Stimulated activated CD8-positive, alpha-beta memory T cell treated with anti-CD3 and anti-CD28 coated beads, Interleukin-4, amount 100 ng/mL, for 24 hours (primary cell): ENCODE results near the gene KLHL1.

ENCODE experiments used
- DNase-seq: peaks from one replicate; pipeline ENCODE4 v3.0.0-alpha.2; 2020; ENCODE audit warnings: low read depth

Gene KLHL1

GRCh38 chr13:69866555-69866954, 241.7 kb downstream of the KLHL1 start:
- DNase-seq = no peak

DNA sequence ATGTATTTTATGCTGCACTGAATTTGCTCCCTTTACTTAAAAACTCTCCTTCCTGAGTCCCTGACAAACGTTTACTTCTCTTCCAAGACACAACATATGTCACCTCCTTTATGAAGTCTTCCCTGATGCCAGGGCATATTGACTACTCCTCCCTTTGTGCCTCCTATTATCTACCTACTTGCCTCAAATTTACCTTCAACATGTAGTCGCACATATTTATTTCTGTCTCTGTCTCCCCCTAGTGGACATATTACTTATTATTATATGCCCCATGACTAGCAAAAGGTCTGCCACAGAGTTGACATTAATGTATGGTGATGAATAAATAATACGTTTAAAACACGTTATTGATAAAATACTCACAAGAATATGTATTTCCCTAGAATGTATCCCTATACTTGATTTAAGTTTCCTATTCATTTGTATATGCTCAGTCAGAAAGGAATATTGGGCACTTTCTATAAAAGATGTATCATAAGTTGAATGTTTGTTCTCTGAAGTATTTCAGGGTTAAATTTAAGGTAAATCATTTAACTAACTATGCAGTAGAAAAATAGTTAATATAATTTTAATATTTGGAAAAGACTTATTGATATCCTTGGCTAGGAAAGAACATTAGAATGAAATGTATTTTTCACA, 250.9 kb downstream of the KLHL1 start:
- no peak for DNase-seq

- DNase-seq = no peak
Observed at GRCh38 chr13:69856331-69856730, 251.9 kb downstream of the KLHL1 start.

GRCh38 chr13:69828527-69828926, 279.7 kb downstream of the KLHL1 start:
- no peak for DNase-seq

- DNase-seq = no peak
Observed at GRCh38 chr13:69820180-69820579, 288.1 kb downstream of the KLHL1 start.

DNA sequence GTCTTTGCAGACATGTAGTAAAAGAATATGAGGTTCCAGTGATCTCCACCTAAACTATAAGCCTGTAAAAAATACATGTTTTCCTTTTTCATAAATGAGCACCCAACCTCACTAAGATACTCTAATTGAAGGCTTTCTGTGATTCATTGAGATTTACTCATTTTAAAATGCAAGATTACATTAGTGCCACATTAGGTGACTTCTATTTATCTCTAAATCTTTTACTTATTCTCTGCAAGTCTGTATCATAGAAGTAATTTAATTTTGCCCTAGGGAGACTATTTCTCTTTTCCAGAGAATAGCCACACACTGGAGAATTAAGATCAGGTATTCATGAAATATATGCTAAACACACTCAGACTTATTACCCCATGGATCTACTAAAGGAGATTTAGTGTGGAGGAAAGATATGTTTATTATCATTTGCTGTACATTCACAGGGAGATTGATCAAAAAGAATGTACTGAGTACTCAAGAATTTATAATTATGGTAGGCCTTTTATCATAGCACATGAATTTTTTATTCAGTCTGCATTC, 290.9 kb downstream of the KLHL1 start:
- DNase-seq = no peak

- no peak for DNase-seq
Observed at GRCh38 chr13:69809152-69809551, 299.1 kb downstream of the KLHL1 start.

GRCh38 chr13:69796256-69796655, 312.0 kb downstream of the KLHL1 start:
- DNase-seq = no peak

DNA sequence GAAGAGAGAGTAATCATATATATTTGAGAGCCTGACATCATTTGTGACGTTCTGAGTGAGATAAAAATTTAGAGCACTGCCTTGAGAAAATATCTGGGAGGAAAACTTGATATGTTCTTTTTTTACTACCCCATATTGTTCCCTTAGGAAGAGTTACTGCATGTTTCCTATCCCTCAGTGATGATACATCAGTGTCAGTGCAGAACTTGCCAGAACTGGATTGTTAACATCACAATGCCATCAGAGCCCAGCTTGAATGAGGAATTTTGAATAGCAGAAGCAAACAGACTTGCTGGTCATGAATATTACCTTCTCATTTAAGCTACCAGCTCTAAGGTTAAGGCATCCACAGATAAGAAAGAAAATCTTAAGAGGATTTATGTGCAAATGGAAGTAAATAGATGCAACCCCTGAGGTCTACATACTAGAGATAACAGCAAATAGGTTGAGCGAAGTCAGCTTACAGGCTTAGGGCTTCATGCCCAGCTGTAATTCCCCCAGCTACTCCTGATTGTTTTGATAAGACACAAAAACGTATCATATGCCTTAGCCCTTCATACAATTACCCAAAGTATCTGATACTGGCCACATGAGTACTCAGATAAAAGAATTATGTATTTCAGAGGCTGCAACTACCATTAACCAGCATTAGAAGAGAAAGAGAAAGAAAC, 314.3 kb downstream of the KLHL1 start:
- no peak for DNase-seq

DNA sequence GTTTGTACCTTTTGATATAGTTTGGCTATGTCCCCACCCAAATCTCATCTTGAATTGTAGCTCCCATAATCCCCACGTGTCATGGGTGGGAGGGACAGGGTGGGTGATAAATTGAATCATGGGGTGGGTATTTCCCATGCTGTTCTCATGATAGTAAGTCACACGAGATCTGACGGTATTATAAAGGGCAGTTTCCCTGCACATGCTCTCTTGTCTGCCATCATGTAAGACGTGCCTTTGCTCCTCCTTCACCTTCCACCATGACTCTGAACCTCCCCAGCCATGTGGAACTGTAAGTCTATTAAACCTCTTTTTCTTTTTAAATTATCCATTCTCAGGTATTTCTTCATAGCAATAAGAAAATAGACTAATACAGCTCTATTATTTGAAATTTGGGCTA, 331.3 kb downstream of the KLHL1 start:
- DNase-seq = no peak

GRCh38 chr13:69769608-69770007, 338.6 kb downstream of the KLHL1 start:
- no peak for DNase-seq

DNA sequence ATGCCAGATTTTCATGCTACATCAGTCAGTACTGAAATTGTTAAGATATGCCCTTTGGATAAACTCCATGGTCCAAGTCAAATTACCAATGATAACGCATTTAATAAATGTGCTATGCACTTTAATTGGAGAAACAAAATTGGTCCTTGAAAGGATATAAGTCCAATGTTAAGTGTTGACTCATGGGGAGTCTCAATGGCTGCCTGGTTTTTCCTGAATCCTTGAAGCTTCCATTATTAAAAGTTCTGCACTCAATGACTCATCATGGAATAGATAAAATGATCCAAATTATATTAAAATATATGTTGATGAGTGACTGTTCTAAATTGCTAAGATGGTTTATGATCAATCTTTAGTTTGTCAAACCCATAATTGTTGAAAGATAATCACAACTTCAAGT, 346.7 kb downstream of the KLHL1 start:
- no peak for DNase-seq

DNA sequence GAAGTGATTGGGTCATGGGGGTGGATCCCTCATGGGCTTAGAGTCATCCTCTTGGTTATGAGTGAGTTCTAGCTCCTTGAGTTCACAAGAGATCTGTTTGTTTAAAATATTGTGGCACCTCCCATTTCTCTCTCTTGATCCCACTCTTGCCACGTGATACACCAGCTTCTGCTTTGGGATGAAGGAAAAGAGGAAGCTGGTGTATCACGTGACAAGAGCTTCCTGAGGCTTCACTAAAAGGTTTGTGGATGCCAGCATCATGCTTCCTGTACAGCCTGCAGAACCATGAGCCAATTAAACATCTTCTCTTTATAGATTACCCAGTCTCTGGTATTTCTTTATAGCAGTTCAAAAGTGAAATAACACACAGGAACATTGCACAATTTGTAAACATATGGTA, 353.2 kb downstream of the KLHL1 start:
- no peak for DNase-seq

- no peak for DNase-seq
Observed at GRCh38 chr13:69751259-69751658, 357.0 kb downstream of the KLHL1 start.

DNA sequence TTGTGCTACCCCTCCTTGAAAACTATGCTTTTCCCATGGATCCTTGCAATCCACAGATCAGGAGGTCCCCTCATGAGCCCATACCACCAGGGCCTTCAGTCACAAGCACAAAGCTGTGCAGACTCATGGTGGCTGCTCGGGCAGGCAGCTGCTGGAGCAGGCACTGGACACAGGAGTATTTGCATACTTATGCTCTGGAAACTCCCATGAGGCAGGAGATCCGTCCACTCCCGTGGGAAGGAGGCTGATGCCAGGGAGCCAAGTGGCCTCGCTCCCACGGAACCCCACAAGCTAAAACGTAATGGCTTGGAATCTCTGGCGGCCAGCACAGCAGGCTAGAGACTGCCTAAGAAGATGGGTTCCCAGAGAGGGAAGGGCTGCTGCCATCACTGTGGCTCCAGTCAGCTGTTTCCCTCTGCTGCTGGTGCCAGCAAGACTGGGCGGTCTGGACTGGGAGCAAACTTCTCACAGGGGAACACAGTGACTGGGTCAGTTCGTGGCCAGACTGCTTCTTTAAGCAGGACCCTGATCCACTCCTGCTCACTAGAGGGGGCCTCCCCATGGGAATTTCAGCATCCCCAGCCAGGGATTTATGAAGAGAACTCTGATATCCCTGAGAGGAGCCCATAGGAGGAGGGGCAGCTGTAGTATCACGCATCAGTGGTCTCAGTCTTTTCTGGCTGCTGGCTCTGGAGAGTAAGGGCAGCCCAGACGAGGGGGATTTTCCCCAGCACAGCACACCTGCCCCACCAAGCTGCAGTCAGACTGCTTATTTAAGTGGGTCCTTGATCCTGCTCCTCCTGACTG, 370.9 kb downstream of the KLHL1 start:
- no peak for DNase-seq

- DNase-seq = no peak
Observed at GRCh38 chr13:69721631-69722030, 386.6 kb downstream of the KLHL1 start.

GRCh38 chr13:69720278-69720983, 387.8 kb downstream of the KLHL1 start:
- no peak for DNase-seq

DNA sequence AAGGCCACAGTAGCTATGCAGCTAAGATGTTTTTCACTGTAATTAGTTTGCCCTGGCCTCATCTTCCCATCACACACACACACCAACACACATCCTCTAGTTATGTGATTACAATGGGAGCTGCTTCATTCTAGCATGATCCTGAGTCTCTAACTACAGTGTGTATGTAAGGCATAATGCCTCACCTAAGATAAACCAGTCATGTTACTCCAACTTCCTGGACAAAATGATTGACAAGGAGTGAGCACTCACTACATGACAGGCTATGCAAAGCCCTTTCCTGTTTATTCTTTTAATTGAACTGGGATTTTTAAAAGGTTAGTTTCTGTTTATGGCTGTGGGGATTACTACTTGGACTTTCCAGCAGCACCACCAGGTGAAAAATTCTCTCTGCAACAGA, 401.4 kb downstream of the KLHL1 start:
- DNase-seq = no peak

GRCh38 chr13:69704311-69704710, 403.9 kb downstream of the KLHL1 start:
- no peak for DNase-seq

GRCh38 chr13:69690999-69691398, 417.3 kb downstream of the KLHL1 start:
- DNase-seq = no peak

DNA sequence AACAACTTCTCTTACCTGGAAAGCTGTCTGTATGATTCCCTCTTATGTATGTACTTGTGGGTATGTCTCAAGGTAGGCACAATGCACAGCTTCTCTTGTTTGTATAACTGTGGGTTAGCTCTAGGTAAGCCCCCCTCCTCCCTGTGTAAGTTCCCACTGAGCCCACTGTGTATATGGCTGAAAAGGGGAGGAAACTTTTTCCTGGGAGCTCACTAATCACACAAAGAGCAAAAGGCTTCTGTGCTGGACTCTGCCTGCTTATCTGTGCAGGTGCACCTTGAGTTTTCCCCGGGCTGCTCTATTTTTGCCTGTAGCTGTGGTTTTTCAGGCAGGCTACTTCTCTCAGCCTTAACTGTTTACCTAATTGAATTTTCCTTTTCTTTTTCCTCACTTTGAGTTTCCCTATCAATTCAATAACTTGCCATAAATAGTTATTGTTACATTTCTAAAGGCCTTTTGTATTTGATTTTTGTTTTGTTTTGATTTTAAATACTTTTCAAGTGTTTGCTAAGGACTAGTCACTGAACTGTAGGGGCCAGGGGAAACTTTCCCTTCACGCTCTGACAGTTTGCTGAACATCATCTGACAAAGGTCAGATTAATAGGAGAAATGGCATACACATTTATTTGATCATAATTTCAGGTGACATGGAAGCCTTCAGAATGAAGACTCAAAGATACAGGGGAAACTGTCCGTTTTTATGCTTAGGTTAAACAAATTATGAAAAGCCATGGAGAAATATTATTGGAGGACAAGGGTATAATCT, 424.1 kb downstream of the KLHL1 start:
- DNase-seq = no peak

DNA sequence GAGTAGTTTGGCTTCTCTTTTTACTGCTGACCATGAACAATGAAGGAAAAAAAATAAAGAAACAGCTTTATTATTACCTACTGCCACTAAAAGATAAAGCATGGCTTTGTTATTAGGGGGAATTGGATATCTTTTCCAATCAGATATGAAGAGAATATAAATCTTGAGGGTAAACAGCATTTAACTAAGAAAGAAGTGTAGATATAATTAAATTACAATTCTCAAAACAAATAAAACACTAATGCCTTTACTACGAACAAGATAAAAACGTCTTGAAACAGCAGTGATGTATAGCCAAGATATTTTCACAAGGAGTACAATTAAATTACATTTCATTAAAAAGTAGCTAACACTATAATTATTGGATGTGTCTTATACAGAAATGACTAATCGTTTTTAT, 426.5 kb downstream of the KLHL1 start:
- no peak for DNase-seq
